Right lung (tissue), 5 donors: ENCODE data around the gene ECEL1. TPM values are rescaled to one million over a fixed set of nuclear protein-coding genes. Genes with fewer than 3 reads are reported as not detected.

ENCODE experiments used
- polyA plus RNA-seq, 5 donors: library from polyadenylated mRNA; unstranded; fragments of 120-200 nt; gene quantifications; one replicate each; pipeline versions ENCODE4 v1.2.1 to v1.2.3, GENCODE V29; 2013; ENCODE audit warnings: inconsistent platforms in 1 of 5, low replicate concordance in 1 of 5; ENCODE audit not compliant: insufficient read length in 5 of 5, insufficient read depth in 1 of 5

Gene ECEL1
- polyA plus RNA-seq, 5 donors: 0.25 to 0.50 (median 0.30) TPM

Other genes with a start within 250 kb of the ECEL1 start
- under 1 TPM in 2 of 5 donors, not detected in 3; 0.19 to 0.23 TPM for gene ALPP, start 109.1 kb downstream of the ECEL1 start, polyA plus RNA-seq
- under 1 TPM in 3 of 5 donors, not detected in 2; 0.05 to 0.12 (median 0.05) TPM for gene ALPG, start 81.0 kb downstream of the ECEL1 start, polyA plus RNA-seq
- gene ALPI, start 31.7 kb downstream of the ECEL1 start, polyA plus RNA-seq: not detected
- gene PRSS56, start 32.6 kb upstream of the ECEL1 start, polyA plus RNA-seq: under 1 TPM in 1 of 5 donors, not detected in 4; 0.13 TPM
- 1 to 10 TPM in 1 of 5 donors, under 1 TPM in 2, not detected in 2; 0.12 to 5.9 (median 0.15) TPM for gene CHRND, start 38.3 kb upstream of the ECEL1 start, polyA plus RNA-seq
- gene CHRNG, start 51.9 kb upstream of the ECEL1 start, polyA plus RNA-seq: 1 to 10 TPM in 1 of 5 donors, under 1 TPM in 4; 0.07 to 5.1 (median 0.18) TPM
- 10 to 100 TPM in 4 of 5 donors, 1 to 10 TPM in 1; 9.3 to 13.2 (median 12.4) TPM for gene TIGD1, start 62.7 kb upstream of the ECEL1 start, polyA plus RNA-seq
- 10 to 100 TPM; 91.7 to 99.8 (median 95.9) TPM for gene EIF4E2, start 62.9 kb upstream of the ECEL1 start, polyA plus RNA-seq
- gene EFHD1, start 145.8 kb upstream of the ECEL1 start, polyA plus RNA-seq: 10 to 100 TPM in 1 of 5 donors, 1 to 10 TPM in 4; 3.3 to 15.1 (median 4.4) TPM
- gene GIGYF2, start 209.5 kb upstream of the ECEL1 start, polyA plus RNA-seq: 10 to 100 TPM; 42.5 to 65.3 (median 62.1) TPM